IMR-90 (cell line): Measurements from ENCODE around the gene NR4A3.

ENCODE experiments used
- BHLHE40 ChIP-seq: fragments of 150-350 bp; IDR thresholded peaks from 2 replicates; pipeline ENCODE4 v1.6.1; 2016; ENCODE audit warnings: mild to moderate bottlenecking, low read depth, low read length
- MXI1 ChIP-seq: IDR thresholded peaks from 2 replicates; pipeline ENCODE4 v1.6.1; 2012; ENCODE audit warnings: low read depth, mild to moderate bottlenecking, low read length, moderate library complexity, borderline replicate concordance
- POLR2A ChIP-seq: IDR thresholded peaks from 2 replicates; pipeline ENCODE4 v1.6.1; 2012; ENCODE audit warnings: mild to moderate bottlenecking, low read depth, low read length
- RFX5 ChIP-seq: IDR thresholded peaks from 2 replicates; pipeline ENCODE4 v1.8.0; 2012; ENCODE audit warnings: low read depth, mild to moderate bottlenecking, low read length, moderate library complexity
- TF ChIP-seq, protein P1 (sequence below): conservative IDR thresholded peaks from 2 replicates; pipeline ENCODE4 v1.5.1; 2012; ENCODE audit warnings: mild to moderate bottlenecking, low read depth, low read length, improper control_type of control experiment

- no peak for TF ChIP-seq MXI1
- 0 out of 2 replicates have a peak, but pooled peaks have one; percentile 2 for TF ChIP-seq POLR2A
- TF ChIP-seq, protein P1, sequence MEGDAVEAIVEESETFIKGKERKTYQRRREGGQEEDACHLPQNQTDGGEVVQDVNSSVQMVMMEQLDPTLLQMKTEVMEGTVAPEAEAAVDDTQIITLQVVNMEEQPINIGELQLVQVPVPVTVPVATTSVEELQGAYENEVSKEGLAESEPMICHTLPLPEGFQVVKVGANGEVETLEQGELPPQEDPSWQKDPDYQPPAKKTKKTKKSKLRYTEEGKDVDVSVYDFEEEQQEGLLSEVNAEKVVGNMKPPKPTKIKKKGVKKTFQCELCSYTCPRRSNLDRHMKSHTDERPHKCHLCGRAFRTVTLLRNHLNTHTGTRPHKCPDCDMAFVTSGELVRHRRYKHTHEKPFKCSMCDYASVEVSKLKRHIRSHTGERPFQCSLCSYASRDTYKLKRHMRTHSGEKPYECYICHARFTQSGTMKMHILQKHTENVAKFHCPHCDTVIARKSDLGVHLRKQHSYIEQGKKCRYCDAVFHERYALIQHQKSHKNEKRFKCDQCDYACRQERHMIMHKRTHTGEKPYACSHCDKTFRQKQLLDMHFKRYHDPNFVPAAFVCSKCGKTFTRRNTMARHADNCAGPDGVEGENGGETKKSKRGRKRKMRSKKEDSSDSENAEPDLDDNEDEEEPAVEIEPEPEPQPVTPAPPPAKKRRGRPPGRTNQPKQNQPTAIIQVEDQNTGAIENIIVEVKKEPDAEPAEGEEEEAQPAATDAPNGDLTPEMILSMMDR = no peak
- no peak for TF ChIP-seq BHLHE40
- no peak for TF ChIP-seq RFX5
Observed at GRCh38 chr9:99832558-99832864, 10.8 kb downstream of the NR4A3 start.
